GM21381 (cell line): ENCODE data around the gene RTBDN.
"Not testable (repeated sequence)": the region's sequence is repeated elsewhere in the genome, so short reads cannot be mapped to it uniquely, and the experiment has no call there.

ENCODE experiments used
- ATAC-seq: cut with Tn5 transposase; IDR thresholded peaks from one replicate; pipeline ENCODE4 v1.9.1; 2021; ENCODE audit warnings: mild to moderate bottlenecking, moderate library complexity; ENCODE audit not compliant: unreplicated experiment

RTBDN gene

DNA sequence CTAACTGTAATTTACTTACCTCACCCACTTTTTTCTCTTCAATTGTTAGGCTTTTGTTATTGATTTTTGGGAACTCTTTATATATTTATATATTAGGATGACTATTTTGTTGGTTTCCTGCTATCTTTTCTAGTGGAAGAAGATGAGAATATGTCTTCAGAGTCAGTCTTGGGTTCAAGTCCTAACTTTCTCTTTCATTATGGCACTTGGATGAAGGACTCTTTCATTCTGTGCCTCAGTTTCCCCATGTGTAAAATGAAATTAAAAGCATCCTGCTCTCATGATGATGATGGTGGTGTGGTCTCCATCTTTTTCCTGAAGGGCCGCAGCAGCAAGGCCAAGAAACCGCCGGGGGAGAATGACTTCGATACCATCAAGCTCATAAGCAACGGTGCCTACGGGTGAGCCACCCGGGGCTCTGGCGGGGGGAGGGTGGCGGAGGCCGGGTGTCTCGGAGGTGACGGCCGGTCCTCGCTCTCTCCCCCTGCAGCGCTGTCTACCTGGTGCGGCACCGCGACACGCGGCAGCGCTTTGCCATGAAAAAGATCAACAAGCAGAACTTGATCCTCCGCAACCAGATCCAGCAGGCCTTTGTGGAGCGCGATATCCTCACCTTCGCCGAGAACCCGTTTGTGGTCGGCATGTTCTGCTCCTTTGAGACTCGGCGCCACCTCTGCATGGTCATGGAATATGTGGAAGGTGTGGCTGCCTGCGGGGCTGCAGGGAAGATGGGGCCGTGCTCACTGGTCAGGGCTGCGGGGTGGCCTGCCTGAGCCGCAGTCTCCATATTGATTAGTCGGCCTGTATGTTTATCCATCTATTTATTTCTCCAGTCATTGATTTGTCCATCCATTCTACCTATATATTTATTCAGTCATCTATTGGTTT, 23.9 kb upstream of the RTBDN start:
- no peak for ATAC-seq

DNA sequence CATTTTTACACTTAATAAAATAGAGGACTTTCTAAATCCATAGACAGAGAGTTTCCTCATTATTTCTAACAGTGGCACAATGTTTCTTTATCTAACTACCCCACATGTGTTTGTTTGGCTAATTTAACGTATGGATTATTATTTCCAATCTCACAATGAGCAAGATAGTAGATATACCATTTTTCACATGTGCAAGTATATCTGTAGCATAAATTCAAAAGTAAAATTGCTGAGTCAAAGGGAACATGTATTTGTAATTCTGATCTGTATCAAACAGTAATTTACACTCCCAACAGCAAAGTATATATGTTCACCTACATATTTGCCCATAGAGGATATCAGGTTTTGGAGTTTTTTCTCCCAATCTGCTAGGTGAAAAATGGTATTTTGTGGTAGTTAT, 22.3 kb upstream of the RTBDN start:
- no peak for ATAC-seq

DNA sequence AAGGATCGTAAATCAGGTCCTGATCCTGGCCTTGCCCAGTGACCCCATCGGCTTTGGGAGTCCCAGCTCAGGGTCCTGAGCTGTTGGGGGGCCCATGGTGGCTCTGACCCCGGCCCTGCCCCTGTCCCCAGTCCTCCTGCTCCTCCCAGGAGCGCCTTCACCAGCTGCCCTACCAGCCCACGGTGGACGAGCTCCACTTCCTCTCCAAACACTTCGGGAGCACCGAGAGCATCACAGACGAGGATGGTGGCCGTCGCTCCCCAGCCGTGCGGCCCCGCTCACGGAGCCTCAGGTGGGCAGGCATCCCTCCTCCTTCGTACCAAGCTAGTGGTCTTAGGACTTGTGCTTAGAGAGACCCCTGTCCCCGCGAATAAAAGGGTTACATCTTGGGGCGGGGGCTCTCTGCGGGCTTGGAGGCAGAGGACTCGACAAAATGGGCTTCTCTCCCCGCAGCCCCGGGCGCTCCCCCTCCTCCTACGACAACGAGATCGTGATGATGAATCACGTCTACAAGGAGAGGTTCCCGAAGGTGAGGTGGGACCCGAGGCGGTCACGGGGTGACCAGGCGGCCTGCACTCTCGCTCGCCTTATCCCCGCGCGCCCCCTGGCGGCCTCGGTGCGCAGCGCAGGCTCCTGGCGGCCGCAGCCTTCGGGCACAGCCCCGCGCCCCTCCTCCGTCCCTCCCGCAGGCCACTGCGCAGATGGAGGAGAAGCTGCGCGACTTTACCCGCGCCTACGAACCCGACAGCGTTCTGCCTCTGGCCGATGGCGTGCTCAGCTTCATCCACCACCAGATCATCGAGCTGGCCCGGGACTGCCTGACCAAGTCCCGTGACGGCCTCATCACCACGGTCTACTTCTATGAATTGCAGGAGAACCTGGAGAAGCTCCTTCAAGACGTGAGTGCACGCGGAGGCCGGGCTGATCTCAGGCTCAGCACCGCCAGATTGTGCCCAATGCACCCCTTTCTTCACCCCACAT, 13.1 kb upstream of the RTBDN start:
- no peak for ATAC-seq

DNA sequence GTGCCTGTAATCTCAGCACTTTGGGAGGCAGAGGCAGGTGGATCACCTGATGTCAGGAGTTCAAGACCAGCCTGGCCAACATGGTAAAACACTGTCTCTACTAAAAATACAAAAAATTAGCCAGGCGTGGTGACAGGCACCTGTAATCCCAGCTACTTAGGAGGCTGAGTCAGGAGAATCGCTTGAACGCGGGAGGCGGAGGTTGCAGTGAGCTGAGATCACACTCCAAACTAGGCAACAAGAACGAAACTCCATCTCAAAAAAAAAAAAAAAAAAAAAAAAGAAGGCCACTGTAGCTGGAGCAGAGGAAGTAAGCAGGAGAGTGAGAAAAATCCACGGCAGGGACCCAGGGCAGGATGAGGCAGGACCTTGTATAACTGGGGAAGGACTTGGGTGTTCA, 12.2 kb upstream of the RTBDN start:
- ATAC-seq: not testable (repeated sequence)

DNA sequence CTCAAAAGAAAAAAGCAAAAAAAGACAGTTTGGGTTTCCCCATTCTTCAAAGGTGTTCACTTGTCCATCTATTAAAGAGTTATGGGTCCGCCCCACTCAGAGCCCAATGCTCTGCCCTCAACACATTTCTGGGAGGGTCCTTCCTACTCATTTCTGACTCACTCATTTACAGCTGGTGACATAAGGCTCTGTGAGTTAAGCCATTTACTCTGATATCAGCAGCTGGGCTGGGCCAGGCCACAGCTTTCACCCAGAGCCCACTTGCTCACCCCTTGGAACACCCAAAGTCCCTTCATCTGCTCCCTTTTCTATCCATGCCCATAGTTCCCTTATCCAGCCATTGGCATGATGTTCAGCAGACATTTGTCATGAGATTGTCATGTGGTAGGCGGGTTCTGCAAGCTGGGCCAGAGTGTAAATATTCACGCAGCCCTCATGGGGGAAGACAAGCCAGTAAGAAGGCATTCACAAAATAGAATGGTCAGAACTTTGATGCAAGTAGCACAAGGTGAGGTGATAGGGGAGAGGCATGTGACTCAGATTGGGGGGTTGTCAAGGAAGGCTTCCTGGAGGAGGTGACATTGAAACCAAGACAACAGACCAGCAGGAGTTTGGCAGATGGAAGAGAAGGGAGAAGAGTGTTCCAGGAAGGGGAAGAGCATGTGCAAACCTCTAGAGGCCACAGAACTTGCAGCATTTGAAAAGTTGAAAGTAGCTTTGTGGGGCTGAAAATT, 9.8 kb upstream of the RTBDN start:
- ATAC-seq: no peak

DNA sequence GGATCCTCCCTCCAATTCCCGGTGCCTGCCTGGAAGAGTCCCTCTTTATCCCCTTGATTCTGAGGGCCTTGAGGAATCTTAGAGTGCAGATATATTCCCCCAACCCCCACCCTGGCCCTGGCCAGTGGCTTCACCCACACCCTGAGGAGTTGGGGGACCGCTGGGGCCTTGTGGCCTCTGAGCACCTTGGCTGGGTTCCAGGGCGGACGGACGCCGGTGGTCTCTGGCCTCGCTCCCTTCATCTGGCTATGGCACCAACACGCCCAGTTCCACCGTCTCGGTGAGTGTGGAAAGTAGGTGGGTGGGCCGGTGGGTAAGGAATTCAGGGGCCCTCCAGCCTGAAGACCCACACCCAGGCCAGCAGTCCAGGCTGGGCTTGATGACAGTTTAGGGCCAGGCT, 8.9 kb upstream of the RTBDN start:
- no peak for ATAC-seq

DNA sequence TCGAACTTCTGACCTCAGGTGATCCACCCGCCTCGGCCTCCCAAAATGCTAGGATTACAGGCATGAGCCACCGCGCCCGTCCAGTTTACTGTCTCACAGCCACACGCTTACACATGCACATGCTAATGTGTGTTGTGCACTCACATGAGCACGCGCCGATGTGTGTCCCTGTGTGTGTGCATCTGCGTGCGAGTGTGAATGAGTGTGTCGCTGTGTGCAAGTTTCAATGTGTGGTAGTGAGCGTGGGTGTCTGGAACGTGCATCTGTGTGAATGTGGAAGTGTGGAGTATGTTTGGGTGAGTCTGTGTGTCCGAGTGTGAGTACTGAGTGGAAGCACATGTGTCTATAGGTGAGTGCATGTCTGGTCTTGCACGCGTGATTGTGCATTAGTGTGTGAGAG, 8.1 kb upstream of the RTBDN start:
- ATAC-seq: no peak

DNA sequence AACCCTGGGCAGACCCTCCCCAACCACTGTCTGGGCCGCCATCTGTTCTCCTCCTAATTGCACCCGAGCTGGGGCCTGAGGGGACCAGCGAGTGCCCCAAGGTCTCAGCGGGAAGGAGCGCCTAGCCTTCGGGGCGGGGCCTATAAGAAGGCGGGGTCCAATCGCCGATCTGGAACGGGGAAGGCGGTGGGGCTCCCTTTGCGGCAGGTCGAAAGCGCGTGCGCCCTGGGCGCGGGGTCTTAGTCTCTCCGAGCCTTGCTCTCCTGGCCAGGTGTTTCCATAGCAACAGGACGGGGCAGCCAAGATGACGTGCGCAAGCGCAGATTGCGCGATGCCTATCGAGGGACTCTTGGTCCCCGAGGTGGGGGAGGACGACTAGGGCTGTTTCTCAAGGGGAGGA, 6.7 kb upstream of the RTBDN start:
- ATAC-seq: no peak

DNA sequence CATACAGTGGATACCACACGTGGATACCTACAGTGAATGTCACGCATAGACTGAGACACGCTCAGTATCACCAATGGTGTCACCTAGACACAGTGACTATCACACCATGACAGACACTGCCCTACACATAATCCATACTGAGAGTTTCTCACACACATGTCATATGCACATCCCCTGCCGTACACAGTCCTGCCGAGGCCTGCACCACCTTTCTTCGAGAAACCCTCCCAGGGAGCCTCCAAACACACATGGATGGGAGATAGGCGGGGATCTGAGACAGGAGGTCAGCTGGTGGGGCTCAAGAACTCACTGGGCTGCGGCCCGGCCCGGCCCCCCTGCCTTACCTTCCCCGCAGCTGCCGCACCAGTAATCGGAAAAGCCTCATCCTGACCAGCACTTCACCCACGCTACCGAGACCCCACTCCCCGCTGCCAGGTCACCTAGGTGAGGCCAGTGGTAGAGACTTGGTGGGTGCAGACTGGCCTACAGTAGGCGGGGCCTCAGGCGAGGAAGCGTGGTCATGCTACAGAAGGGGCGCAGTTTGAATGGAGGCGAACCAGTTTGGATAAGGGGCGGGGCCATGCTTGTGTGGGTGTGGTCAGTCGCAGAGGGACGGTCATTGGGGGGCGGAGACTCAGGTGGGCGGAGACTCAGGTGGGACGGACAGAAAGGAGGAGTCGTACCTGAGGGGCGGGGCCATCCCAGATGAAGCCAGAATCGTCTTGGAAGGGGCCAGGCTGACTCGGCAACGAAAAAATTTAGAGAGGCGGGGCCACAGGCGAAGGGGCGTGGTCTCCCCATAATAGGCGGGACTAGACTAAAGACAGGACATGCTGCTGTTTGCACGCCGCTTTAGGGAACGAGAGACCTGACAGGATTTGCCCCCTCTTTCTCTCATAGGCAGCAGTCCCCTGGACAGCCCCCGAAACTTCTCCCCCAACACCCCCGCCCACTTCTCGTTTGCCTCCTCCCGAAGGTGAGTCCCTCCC, 6.0 kb upstream of the RTBDN start:
- no peak for ATAC-seq

DNA sequence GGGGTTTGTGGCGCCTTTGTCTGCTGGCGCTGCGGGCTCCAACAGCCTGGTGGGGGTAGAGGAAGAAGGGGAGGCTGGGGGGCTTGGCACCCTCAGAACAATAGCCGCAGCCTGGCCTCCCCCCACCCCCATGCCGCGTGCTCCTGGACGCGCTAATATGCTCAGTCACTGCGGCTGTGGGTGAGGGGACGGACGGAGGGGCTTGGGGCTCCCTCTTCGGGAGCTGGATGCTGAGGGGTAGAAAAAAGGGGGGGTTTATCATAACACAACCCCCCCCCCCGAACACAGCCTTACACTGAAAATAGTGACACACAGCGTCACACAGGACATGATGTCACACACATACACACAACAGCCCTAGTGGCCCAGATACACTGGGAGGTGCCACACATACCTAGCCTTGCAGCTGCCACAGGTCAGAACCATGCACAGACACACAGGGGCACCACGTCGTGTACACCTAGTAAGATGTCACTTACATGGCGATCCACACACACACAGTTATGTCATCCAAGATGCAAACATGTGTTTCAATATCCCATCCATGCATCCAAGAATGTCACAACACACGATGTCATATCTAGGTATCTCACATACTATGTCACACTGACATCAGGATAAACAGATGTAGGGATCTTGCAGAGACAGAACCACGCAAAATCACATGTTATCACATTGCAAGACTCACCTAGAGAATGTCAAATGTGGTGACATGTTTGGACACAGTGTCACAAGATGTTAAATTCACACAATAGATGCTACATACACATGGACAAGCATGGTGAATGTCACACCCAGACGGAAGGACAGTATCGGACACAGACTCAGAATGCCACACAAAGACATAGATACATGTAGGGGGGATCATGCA, 4.7 kb upstream of the RTBDN start:
- no peak for ATAC-seq

DNA sequence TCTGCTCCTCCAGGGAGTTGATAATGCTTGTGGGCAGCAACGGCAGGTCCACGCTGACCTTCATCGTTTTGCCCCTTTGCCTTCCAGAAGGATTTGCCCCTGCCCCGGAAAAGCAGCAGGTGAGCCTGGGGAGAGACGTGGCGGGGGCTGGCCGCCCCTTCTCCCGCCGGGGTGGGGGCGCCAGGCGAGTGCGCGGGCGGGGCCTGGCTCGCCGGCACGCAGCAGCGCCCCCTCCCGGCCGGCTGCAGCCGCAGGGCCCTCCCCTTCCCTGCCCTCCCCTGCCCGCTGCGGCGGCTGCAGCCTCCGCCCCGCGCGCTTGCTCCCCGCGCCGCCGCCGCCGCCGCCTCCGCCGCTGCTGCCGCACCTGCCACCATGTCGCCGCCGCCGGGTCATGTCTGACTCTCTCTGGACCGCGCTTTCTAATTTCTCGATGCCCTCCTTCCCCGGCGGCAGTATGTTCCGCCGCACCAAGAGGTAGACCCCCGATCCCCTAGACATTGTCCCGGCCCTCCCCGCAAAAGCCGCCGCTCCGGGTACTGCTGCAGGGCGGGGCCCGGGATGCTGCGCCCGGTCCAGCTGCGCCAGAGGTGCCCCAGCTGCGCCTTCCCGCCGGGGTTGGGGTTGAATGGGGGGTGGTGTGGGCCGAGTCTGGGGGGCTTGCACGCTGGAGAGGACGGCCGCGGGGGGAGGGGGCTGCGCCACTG, 4.0 kb upstream of the RTBDN start, which contains the start of gene MAST1:
Gene MAST1, plus strand, starts transcription at position 334 of the 704 bp plus-strand sequence. Its CDS starts 58 bp downstream, at position 392.
- no peak for ATAC-seq

DNA sequence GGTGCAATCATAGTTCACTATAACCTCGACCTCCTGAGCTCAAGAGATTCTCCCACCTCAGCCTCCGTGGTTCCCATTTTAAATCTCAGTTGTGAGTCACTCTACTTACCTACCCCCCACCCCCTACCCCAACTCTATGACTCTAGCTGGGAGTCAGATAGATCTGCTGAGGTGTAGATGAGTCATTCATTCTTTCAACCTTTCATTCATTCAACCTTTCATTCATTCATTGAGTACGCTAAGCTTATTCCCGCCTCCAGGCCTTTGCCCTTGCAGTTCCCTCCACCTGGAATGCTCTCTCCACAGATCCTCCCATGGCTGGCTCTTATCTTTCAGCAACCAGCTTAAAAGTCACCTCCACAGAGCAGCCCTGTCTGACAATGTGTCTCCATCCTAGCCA, 2.8 kb upstream of the RTBDN start:
- no peak for ATAC-seq

DNA sequence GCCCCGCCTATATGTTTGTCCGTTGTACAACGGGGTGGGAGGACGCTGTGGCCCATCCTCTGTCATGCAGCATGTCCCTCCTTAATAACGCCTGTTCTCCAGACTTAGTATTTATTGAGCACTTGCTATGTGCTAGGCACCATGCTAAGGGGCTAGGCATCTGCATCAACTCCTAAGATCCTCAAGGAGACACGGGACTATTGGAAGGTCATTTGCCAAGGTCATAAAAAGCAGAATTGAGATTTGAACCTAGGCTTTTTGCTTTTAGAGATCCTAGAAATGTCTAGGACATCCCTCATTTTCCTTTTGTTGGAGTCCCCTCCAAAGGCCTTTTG, 2.1 kb upstream of the RTBDN start:
- no peak for ATAC-seq

DNA sequence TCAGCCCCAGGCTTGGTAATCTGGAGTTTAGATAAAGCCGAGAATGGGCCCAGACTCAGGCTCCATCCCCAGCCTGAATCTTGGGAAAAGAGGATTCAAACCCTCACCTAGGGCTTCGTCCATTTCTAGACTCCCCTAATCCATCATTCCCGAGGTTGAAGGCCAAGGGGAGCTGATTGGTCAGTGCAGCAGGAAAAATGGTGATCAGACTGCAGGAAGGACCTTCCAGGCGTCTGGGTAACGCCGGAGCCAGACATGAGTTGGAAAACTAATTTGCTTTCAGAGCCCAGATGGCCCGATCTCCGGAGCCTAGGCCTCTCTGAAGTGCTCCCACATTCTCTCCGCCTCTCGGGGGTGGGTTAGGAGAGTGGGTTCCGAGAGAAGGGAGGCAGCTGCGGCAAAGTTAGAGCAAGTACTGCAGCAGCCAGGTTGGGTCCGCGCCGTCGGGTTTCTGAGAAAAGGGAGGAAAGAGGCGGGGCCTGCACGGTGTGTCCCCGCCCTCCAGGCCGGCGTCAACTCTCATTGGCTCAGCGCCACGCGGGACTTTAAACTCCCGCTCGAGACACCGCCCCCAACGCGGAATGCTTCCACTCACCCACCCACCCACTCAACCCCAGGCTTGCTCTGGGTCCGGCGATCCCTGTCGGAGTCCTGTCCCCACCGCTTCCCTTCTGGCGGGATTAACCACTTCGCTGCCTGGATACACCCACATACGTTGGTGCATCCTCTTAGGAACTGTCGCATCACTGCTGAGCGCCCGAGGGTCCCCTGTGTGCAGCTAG, 788 bp upstream of the RTBDN start:
- no peak for ATAC-seq

DNA sequence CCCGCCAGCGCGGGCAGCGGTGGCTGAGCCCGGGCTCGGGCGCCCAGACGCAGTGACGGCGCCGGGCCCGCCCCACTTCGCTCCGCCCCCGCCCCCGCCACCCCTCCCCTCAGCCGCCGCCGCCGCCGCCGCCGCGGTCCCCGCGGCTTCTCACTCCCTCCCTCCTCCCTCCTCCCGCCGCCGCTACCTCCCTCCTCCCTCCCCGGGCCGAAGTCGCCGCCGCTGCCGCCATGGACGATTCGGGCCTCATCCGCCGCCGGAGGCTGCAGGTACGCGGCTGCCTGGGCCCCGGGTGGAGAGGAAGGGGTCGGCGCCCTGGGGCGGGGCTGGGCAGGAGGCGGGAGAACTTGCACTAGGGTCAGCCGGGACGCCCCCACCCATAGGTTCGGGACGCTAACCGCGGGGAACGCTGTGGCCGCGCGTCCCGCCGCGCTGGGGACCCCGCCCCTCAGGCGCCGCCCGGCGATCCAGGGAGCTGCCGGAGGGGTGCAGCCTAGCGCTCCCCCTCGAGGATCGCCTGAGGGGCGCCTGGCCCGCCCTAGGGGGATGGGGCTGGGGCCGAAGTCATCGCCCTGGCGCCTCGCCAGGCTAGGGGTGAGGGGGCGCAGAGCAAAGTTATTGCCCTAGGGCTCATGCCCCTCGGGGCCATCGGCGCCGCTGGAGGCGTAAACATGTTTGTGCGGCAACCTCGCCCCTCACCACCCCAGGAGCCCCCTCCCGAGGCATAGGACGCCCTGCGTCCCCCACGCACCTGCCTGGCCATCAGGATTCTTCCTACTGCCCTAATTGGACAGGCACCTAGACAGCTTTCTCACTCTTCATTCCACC, 427 bp downstream of the RTBDN start:
- ATAC-seq: no peak

DNA sequence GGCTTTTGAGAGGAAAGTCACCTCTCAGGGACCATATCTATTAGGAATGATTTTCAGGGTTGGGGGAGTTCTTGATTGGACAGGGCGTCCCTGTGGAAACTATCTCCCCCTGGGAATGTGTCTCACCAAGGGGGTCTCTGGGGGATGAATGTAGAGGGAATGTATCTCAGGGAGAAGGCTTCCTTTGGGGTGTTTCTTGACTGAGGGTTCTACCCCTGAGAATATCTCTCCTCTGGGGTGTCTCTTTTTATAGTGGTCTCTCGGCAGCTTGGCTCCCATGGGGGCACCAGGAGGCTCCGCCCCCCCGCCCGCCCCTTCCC, 1.0 kb downstream of the RTBDN start:
- ATAC-seq: no peak

DNA sequence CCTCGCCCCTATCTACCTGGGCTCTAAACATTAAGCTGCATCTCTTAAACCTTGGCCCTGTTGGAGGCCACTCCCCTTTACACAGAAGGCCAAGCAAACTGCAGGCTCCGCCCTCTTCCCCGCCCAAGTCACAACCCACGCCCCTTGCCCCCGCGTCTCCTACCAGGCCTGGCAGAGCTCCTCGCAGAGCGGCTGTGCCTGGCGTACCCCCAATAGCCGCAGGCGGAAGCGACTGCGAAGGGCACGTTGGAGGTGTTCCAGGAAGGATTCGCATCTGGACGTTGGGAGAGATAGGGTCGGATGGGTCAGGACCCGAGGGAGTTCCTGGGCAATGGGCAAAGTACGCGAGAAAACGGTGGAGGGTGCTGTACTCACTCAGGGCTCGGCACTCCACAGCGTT, 5.9 kb downstream of the RTBDN start:
- no peak for ATAC-seq
